Psoas muscle (tissue), 8 donors: ENCODE results near the gene MFSD2A. TPM values are rescaled to one million over a fixed set of nuclear protein-coding genes. Genes with fewer than 3 reads are reported as not detected.

ENCODE experiments used
- ATAC-seq, 4 donors: fragments of 200-7000 bp; cut with Tn5 transposase; one replicate each; pipeline ENCODE4 v1.9.1; 2020; ENCODE audit warnings: moderate library complexity in 3 of 4, mild to moderate bottlenecking in 2 of 4
- DNase-seq, 2 donors: peaks; one replicate each; pipeline ENCODE4 v3.0.0-alpha.2; 2020
- H3K27ac ChIP-seq: fragments of 200-600 bp; one replicate; pipeline ENCODE4 v1.8.0; 2022
- H3K27me3 ChIP-seq, 3 donors: fragments of 200-600 bp in 1 of 3; one replicate each; pipeline versions ENCODE4 v1.6.1 to v1.8.0; 2013 to 2022; ENCODE audit warnings: low read length in 2 of 3, mild to moderate bottlenecking in 2 of 3, moderate library complexity in 1 of 3; ENCODE audit not compliant: insufficient read depth in 3 of 3
- H3K36me3 ChIP-seq, 2 donors: fragments of 200-600 bp in 1 of 2; one replicate each; pipeline versions ENCODE4 v1.6.1 to v1.8.0; 2013 to 2022; ENCODE audit warnings: low read depth in 1 of 2, mild to moderate bottlenecking in 1 of 2, moderate library complexity in 1 of 2; ENCODE audit not compliant: insufficient read depth in 1 of 2
- H3K4me1 ChIP-seq: fragments of 200-600 bp; one replicate; pipeline ENCODE4 v1.8.0; 2022
- H3K4me3 ChIP-seq: fragments of 200-600 bp; one replicate; pipeline ENCODE4 v1.8.0; 2022; ENCODE audit warnings: mild to moderate bottlenecking
- H3K9me3 ChIP-seq: fragments of 200-600 bp; one replicate; pipeline ENCODE4 v1.8.0; 2022
- WGBS, 3 donors: extraction: QIAGEN DNeasy Blood & Tissue Kit; methylation state at CpG; one replicate each; pipeline versions ENCODE4 v1.1.6 to v1.1.7; 2013; 5-methylcytosine and 5-hydroxymethylcytosine counted together
- intact Hi-C, 2 donors: fragments of 100-400 bp; cut with DNase I; formaldehyde crosslinking; loops; one replicate each; pipeline versions ENCODE4 v1.11.0 to v1.14.2; 2022
- polyA plus RNA-seq, 3 donors: library from polyadenylated mRNA; stranded (reverse); fragments of 200-250 nt; gene quantifications; one replicate each; pipeline ENCODE4 v1.2.3, GENCODE V29; 2013
- total RNA-seq, 4 donors: library from RNA; stranded (reverse); fragmentation: NEBNext Ultra II Directional in 2 of 4; extraction: Animal tissue kit (Norgen Biotek cat#: 25700) in 2 of 4; gene quantifications; one replicate each; pipeline versions ENCODE4 v1.2.1 to v1.2.4, GENCODE V29; 2021 to 2023
- TF ChIP-seq, protein P1 (sequence below): fragments of 200-600 bp; IDR thresholded peaks from one replicate; pipeline ENCODE4 v1.8.0; 2022; ENCODE audit warnings: antibody characterized with exemption
- donor health status: healthy with polysubstance abuse.
- donor health status: DM: no; HTN: no; CAD: no; lungs with moderate emphysema.
- donor health status: Bipolar disorder and iron deficiency.
- donor health status: healthy.
- donor health status: DM: yes; HTN: yes; CAD: no.
- donor health status: DM: no; HTN: no; CAD: no.
- donor health status: DM: no; HTN: no; CAD: no.
- donor health status: DM: yes; HTN: yes; CAD: no.

The MFSD2A gene
- total and polyA plus RNA-seq, 7 donors = 0.12 to 2.1 (median 0.50) TPM

DNA sequence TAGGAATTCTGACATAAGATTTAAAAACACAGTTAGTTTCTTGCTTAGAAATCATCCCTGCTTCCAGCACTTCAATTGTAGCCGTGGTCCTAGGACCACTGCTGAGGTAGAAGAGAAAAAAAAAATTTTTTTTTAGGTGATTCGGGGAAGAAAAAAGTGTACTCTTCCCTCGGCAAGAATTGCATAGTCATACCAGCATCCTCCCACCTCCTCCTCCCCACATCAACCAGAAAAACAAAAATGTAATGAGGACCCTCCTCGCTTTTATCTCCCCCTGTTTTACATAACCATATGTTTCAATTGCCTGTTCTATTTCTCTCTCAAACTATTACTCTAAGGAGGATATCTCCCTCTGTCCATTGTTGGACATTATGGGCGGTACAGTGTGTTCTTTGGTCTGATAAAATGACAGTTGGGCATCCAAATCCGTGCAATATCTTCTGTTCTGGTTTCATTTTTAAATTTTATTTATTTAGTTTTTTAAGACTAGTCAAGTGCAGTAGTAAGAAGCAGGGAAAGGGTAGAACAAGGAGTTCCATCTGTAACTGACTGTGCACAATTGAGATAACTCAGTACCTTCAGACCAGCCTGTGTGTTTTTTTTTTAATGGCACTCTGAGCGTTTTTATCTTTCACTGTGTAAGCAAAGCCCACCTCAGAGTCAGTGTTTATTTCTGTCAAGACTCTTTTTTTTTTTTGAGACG lies 10.4 kb upstream of the MFSD2A start:
- 64 to 74% (median 69%) methylated on average over 8 of the region's 8 CpGs for WGBS, 3 donors
- DNase-seq = no peak
- ATAC-seq = no peak
- Histone ChIP-seq H3K9me3 (no peaks in the 10 kb centered on the region), H3K27ac (no peak overlapping the region), H3K4me1 (no peaks in the 10 kb centered on the region), H3K4me3 (no peak overlapping the region), H3K36me3 (no peaks in the 10 kb centered on the region), H3K27me3 (no peaks in the 10 kb centered on the region)
- intact Hi-C loops = no loop called here
- TF ChIP-seq, protein P1, sequence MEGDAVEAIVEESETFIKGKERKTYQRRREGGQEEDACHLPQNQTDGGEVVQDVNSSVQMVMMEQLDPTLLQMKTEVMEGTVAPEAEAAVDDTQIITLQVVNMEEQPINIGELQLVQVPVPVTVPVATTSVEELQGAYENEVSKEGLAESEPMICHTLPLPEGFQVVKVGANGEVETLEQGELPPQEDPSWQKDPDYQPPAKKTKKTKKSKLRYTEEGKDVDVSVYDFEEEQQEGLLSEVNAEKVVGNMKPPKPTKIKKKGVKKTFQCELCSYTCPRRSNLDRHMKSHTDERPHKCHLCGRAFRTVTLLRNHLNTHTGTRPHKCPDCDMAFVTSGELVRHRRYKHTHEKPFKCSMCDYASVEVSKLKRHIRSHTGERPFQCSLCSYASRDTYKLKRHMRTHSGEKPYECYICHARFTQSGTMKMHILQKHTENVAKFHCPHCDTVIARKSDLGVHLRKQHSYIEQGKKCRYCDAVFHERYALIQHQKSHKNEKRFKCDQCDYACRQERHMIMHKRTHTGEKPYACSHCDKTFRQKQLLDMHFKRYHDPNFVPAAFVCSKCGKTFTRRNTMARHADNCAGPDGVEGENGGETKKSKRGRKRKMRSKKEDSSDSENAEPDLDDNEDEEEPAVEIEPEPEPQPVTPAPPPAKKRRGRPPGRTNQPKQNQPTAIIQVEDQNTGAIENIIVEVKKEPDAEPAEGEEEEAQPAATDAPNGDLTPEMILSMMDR = no peak

- TF ChIP-seq, protein P1 = no peak
Observed at GRCh38 chr1:39946216-39946615, 8.7 kb upstream of the MFSD2A start.

DNA sequence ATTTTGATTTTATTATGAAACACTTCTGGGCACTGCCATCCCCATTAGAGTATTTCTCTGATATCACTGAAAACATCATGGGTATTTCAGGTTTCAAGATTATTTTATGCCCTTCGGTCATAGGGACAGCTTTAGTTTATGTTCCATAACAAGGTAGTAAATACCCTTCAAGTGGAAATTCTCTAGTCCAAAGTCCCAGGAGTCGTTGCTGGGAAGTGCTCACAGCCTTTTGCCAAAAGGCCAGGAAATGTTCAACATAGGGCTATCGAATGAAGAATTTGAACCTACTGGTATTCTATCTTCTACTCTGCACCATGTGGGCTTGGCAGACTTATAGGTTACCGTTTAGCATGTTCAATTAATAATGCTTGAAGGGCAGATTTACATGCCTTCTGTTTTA lies 7.7 kb upstream of the MFSD2A start:
- ATAC-seq (no peak), DNase-seq (no peak)
- Histone ChIP-seq H3K9me3 (no peaks in the 10 kb centered on the region), H3K4me3 (no peak overlapping the region), H3K27ac (no peak overlapping the region), H3K27me3 (no peaks in the 10 kb centered on the region), H3K4me1 (no peaks in the 10 kb centered on the region), H3K36me3 (no peaks in the 10 kb centered on the region)
- intact Hi-C loops = no loop called here
- TF ChIP-seq, protein P1 = no peak
- 56 to 64% (median 56%) methylated on average over 4 of the region's 4 CpGs for WGBS, 3 donors

More at GRCh38 chr1:39946216-39946615, 8.7 kb upstream of the MFSD2A start:
- no peaks in the 10 kb centered on the region for H3K27me3 ChIP-seq
- no peak overlapping the region for H3K4me3 ChIP-seq
- DNase-seq = no peak
- H3K4me1 ChIP-seq = no peaks in the 10 kb centered on the region
- H3K36me3 ChIP-seq = no peaks in the 10 kb centered on the region
- H3K27ac ChIP-seq = no peak overlapping the region
- no peak for ATAC-seq
- intact Hi-C loops = no loop called here
- no peaks in the 10 kb centered on the region for H3K9me3 ChIP-seq
- 80 to 91% (median 87%) methylated on average over 4 of the region's 4 CpGs for WGBS, 3 donors

DNA sequence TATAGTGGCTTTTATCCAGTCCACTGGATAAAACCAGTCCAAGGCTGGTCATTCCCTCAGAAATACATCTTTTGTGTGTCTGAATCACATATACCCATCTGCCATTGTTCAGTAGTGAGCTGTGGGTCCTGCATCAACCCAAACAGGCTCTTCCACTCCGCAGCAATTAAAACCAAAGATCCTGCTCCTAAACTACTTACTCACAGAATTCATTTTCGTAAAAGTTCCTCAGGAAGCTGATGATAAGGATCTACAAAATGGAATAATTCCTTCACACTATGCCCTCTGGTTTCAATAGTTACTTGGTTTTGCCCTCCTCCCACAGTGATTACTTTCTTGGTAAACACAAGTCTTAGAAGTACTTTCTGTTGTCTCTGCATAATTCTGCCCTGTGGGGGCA lies 5.1 kb upstream of the MFSD2A start:
- ATAC-seq (no peak), DNase-seq (no peak)
- no peak overlapping the region for H3K27ac ChIP-seq
- intact Hi-C loops = no loop called here
- H3K36me3 ChIP-seq = no peaks in the 10 kb centered on the region
- H3K4me1 ChIP-seq = peaks cover 5% of the 10 kb centered on the region
- H3K27me3 ChIP-seq = no peaks in the 10 kb centered on the region
- TF ChIP-seq, protein P1 = no peak
- H3K9me3 ChIP-seq = no peaks in the 10 kb centered on the region
- H3K4me3 ChIP-seq = no peak overlapping the region
- WGBS, 3 donors = 84 to 89% (median 89%) methylated on average over 2 of the region's 2 CpGs

GRCh38 chr1:39951926-39952325 lies 3.0 kb upstream of the MFSD2A start:
- no peak overlapping the region for H3K4me3 ChIP-seq
- intact Hi-C loops = no loop called here
- H3K4me1 ChIP-seq = peaks cover 21% of the 10 kb centered on the region
- H3K27me3 ChIP-seq = no peaks in the 10 kb centered on the region
- H3K36me3 ChIP-seq = no peaks in the 10 kb centered on the region
- DNase-seq (no peak), ATAC-seq (no peak)
- TF ChIP-seq, protein P1 = no peak
- 76 to 80% (median 79%) methylated on average over 3 of the region's 3 CpGs for WGBS, 3 donors
- H3K9me3 ChIP-seq = no peaks in the 10 kb centered on the region
- peak overlapping the region; percentile 60 for H3K27ac ChIP-seq
